WERI-Rb-1 (cell line): Measurements from ENCODE around the gene MFAP2.
"Not testable (repeated sequence)": the region's sequence is repeated elsewhere in the genome, so short reads cannot be mapped to it uniquely, and the experiment has no call there.

ENCODE experiments used
- DNase-seq: peaks from one replicate; pipeline ENCODE4 v3.0.0-alpha.2; 2020
- H3K27ac ChIP-seq: fragments of 250-450 bp; sonication (Bioruptor Pico); 2 replicates; pipeline ENCODE4 v1.5.1; 2020; ENCODE audit warnings: mild to moderate bottlenecking, moderate library complexity
- H3K27me3 ChIP-seq: fragments of 250-450 bp; sonication (Bioruptor Pico); 2 replicates; pipeline ENCODE4 v1.5.1; 2021; ENCODE audit warnings: mild to moderate bottlenecking, low read depth, moderate library complexity; ENCODE audit not compliant: insufficient read depth, severe bottlenecking
- H3K36me3 ChIP-seq: fragments of 250-450 bp; sonication (Bioruptor Pico); 2 replicates; pipeline ENCODE4 v1.5.1; 2020; ENCODE audit warnings: mild to moderate bottlenecking, moderate library complexity
- H3K4me3 ChIP-seq: 2 replicates; pipeline ENCODE4 v1.5.1; 2011; ENCODE audit warnings: low read depth, mild to moderate bottlenecking, control low read depth, low read length
- H3K9me3 ChIP-seq: fragments of 250-450 bp; sonication (Bioruptor Pico); 2 replicates; pipeline ENCODE4 v1.5.1; 2021; ENCODE audit warnings: mild to moderate bottlenecking, moderate library complexity; ENCODE audit not compliant: severe bottlenecking
- TF ChIP-seq, protein P1 (sequence below): IDR thresholded peaks from 2 replicates; pipeline ENCODE4 v1.5.1; 2011; ENCODE audit warnings: low read depth, mild to moderate bottlenecking, control low read depth, inconsistent platforms, low read length

Gene MFAP2

GRCh38 chr1:16955186-16955585 lies 25.2 kb downstream of the MFAP2 start:
- Histone ChIP-seq H3K36me3 (peaks cover 39% of the 10 kb centered on the region), H3K27me3 (no peaks in the 10 kb centered on the region), H3K27ac (no peak overlapping the region), H3K4me3 (no peak overlapping the region), H3K9me3 (no peaks in the 10 kb centered on the region)
- no peak for DNase-seq
- TF ChIP-seq, protein P1, sequence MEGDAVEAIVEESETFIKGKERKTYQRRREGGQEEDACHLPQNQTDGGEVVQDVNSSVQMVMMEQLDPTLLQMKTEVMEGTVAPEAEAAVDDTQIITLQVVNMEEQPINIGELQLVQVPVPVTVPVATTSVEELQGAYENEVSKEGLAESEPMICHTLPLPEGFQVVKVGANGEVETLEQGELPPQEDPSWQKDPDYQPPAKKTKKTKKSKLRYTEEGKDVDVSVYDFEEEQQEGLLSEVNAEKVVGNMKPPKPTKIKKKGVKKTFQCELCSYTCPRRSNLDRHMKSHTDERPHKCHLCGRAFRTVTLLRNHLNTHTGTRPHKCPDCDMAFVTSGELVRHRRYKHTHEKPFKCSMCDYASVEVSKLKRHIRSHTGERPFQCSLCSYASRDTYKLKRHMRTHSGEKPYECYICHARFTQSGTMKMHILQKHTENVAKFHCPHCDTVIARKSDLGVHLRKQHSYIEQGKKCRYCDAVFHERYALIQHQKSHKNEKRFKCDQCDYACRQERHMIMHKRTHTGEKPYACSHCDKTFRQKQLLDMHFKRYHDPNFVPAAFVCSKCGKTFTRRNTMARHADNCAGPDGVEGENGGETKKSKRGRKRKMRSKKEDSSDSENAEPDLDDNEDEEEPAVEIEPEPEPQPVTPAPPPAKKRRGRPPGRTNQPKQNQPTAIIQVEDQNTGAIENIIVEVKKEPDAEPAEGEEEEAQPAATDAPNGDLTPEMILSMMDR, result no peak

- H3K4me3 ChIP-seq, result no peak overlapping the region
- DNase-seq, result no peak
- TF ChIP-seq, protein P1, result no peak
- no peak overlapping the region for H3K27ac ChIP-seq
- no peaks in the 10 kb centered on the region for H3K27me3 ChIP-seq
- no peaks in the 10 kb centered on the region for H3K9me3 ChIP-seq
- H3K36me3 ChIP-seq, result peaks cover 39% of the 10 kb centered on the region
Observed at GRCh38 chr1:16954579-16954978, 25.8 kb downstream of the MFAP2 start.

GRCh38 chr1:16952376-16952775 lies 28.0 kb downstream of the MFAP2 start:
- not testable (repeated sequence) for H3K27me3 ChIP-seq, H3K4me3 ChIP-seq, H3K9me3 ChIP-seq, DNase-seq
- Histone ChIP-seq H3K27ac (peak overlapping the region; percentile 57; the same call in 1 of the 2 replicates), H3K36me3 (peaks cover 21% of the 10 kb centered on the region)

GRCh38 chr1:16949026-16949425 lies 31.4 kb downstream of the MFAP2 start:
- H3K36me3 ChIP-seq, H3K9me3 ChIP-seq, H3K4me3 ChIP-seq, H3K27me3 ChIP-seq, H3K27ac ChIP-seq, DNase-seq: not testable (repeated sequence)

DNA sequence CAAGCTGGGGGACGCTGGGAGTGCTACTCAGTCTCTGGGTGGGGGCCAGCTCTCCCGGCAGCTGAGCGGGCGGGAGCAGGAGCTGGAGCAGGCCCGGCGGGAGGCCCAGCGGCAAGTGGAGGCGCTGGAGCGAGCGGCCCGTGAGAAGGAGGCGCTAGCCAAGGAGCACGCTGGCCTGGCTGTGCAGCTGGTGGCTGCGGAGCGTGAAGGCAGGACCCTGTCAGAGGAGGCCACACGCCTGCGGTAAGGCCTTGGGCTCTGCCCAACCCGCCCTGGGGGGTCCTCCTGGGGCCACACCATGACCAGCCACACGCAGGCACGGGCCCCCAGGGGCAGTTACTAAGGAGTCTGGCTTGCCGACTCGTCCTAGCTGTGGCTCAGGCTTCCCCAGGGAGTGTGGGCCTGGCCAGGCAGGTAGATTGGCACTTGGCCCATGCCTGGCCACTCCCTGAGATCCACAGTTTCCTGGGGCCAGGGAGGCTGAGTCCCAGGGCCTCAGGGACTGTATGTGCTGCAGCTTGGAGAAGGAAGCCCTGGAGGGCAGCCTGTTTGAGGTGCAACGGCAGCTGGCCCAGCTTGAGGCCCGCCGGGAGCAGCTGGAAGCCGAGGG lies 32.0 kb downstream of the MFAP2 start:
- H3K36me3 ChIP-seq, H3K4me3 ChIP-seq, H3K27me3 ChIP-seq, DNase-seq, H3K27ac ChIP-seq, H3K9me3 ChIP-seq: not testable (repeated sequence)

GRCh38 chr1:16946646-16947045 lies 33.8 kb downstream of the MFAP2 start:
- no peak for DNase-seq
- Histone ChIP-seq H3K27me3 (no peaks in the 10 kb centered on the region), H3K4me3 (no peak overlapping the region), H3K9me3 (no peaks in the 10 kb centered on the region), H3K36me3 (peaks cover 24% of the 10 kb centered on the region), H3K27ac (no peak overlapping the region)
- TF ChIP-seq, protein P1, result no peak

- H3K27ac ChIP-seq, H3K9me3 ChIP-seq, DNase-seq, H3K27me3 ChIP-seq, H3K4me3 ChIP-seq: not testable (repeated sequence)
- peaks cover 27% of the 10 kb centered on the region for H3K36me3 ChIP-seq
Observed at GRCh38 chr1:16946185-16946584, 34.2 kb downstream of the MFAP2 start.

DNA sequence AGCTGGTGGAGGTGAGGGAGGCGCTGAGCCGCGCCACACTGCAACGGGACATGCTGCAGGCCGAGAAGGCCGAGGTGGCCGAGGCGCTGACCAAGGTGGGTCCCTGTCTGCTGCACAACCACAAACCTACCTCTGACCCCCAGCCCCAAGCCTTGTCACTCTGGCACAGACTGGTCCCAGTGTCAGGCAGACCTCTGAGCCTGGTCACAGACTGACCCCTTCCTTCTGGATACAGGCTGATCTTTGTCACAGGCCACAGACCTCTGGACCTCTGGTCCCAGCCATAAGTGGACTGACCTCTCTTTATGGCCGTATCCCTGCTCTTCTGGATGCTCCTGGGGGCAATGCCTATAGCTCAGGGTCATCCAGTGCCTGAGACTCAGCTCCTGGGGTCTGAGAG lies 34.9 kb downstream of the MFAP2 start:
- DNase-seq, result not testable (repeated sequence)

More for the DNA sequence above, 34.9 kb downstream of the MFAP2 start:
- not testable (repeated sequence) for H3K9me3 ChIP-seq, H3K27me3 ChIP-seq, H3K4me3 ChIP-seq, H3K27ac ChIP-seq
- peaks cover 30% of the 10 kb centered on the region for H3K36me3 ChIP-seq
